Spinal cord (tissue), 10 donors: Measurements from ENCODE around the gene CFAP46. TPM values are rescaled to one million over a fixed set of nuclear protein-coding genes. Genes with fewer than 3 reads are reported as not detected.

Source experiments
- DNase-seq, 6 donors: peaks; one replicate each; pipeline versions ENCODE4 v3.0.0 to v3.0.0-alpha.2; 2013 to 2015; ENCODE audit warnings: low spot score in 6 of 6, low read depth in 4 of 6
- H3K27ac ChIP-seq: one replicate; pipeline ENCODE4 v1.5.1; 2013; ENCODE audit warnings: low read depth, low read length, control low read depth
- H3K27me3 ChIP-seq: one replicate; pipeline ENCODE4 v1.6.1; 2013; ENCODE audit warnings: low read length; ENCODE audit not compliant: control insufficient read depth, insufficient read depth
- H3K36me3 ChIP-seq: one replicate; pipeline ENCODE4 v1.6.1; 2013; ENCODE audit warnings: low read length; ENCODE audit not compliant: control insufficient read depth, insufficient read depth
- H3K4me1 ChIP-seq: one replicate; pipeline ENCODE4 v1.6.1; 2013; ENCODE audit warnings: low read length; ENCODE audit not compliant: control insufficient read depth, insufficient read depth
- H3K4me3 ChIP-seq: one replicate; pipeline ENCODE4 v1.5.1; 2013; ENCODE audit warnings: low read depth, low read length, control low read depth
- H3K9me3 ChIP-seq: one replicate; pipeline ENCODE4 v1.6.1; 2013; ENCODE audit warnings: low read length; ENCODE audit not compliant: control insufficient read depth, insufficient read depth
- WGBS: methylation state at CpG from one replicate; pipeline ENCODE4 v1.1.5; 2013; ENCODE audit warnings: missing lambda C conversion rate; ENCODE audit not compliant: insufficient coverage; 5-methylcytosine and 5-hydroxymethylcytosine counted together
- polyA plus RNA-seq, 2 donors: library from polyadenylated mRNA; unstranded; fragments of 120-200 nt; gene quantifications; one replicate each; pipeline ENCODE4 v1.2.1, GENCODE V29; 2013; ENCODE audit not compliant: insufficient read length in 2 of 2
- total RNA-seq, 2 donors: library from RNA; depleted of rRNA in 1 of 2; stranded (reverse); fragments of 120-200 nt in 1 of 2; fragments of >200 nt in 1 of 2; gene quantifications; one replicate each; pipeline versions ENCODE4 v1.2.3 to v1.2.4, GENCODE V29; 2013 to 2014
- donor health status: healthy.

Gene CFAP46
- total and polyA plus RNA-seq, 4 donors: 5.3 to 14.3 (median 13.2) TPM

DNA sequence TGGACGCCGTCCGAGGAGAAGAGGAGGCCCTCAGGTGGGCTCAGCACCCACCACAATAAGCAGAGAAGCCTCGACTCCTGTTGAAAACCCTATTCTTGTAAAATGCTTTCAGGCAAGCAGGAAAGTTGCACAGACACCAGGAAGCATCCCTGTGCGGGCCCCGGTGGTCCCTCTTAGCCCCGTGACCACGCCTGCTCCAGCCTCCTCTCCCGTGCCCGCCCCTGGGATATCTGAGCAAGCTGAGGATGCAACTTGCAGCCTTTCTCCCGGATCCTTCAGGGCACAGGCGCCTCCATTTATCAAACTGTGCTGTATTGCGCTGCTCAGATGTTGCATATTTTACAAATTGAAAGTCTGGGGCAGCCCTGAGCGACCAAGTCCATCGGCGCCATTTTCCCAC is 72.7 kb downstream of the CFAP46 start:
- DNase-seq: no peak
- Histone ChIP-seq H3K27me3 (no peaks in the 10 kb centered on the region), H3K36me3 (peaks cover 26% of the 10 kb centered on the region), H3K4me1 (no peaks in the 10 kb centered on the region), H3K4me3 (no peak overlapping the region), H3K27ac (no peak overlapping the region), H3K9me3 (peaks cover under 1% of the 10 kb centered on the region)
- 92% methylated on average over 13 of the region's 16 CpGs for WGBS

DNA sequence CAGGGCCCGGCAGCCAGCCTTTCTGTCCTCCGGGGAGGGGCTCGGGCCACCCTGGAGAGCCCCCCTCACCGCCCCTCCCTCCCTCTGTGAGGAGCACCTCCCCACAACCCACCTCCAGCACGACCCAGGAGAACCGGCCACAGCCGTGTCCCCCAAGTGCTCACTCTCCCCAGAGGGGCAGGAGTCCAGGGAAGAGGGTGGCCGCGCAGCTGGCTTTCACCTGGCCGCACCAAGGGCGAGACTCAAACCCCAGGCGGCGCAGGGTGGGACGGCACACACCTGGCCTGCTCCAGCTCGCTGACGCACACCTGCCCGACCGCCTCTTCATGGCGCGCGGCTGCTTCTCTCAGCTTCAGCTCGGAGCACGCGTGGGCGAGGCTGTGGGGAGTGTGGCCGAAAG is 73.4 kb downstream of the CFAP46 start:
- no peaks in the 10 kb centered on the region for H3K9me3 ChIP-seq
- H3K27me3 ChIP-seq: no peaks in the 10 kb centered on the region
- no peak overlapping the region for H3K27ac ChIP-seq
- DNase-seq: no peak
- H3K36me3 ChIP-seq: peaks cover 26% of the 10 kb centered on the region
- 96% methylated on average over 17 of the region's 26 CpGs for WGBS
- no peaks in the 10 kb centered on the region for H3K4me1 ChIP-seq
- no peak overlapping the region for H3K4me3 ChIP-seq

DNA sequence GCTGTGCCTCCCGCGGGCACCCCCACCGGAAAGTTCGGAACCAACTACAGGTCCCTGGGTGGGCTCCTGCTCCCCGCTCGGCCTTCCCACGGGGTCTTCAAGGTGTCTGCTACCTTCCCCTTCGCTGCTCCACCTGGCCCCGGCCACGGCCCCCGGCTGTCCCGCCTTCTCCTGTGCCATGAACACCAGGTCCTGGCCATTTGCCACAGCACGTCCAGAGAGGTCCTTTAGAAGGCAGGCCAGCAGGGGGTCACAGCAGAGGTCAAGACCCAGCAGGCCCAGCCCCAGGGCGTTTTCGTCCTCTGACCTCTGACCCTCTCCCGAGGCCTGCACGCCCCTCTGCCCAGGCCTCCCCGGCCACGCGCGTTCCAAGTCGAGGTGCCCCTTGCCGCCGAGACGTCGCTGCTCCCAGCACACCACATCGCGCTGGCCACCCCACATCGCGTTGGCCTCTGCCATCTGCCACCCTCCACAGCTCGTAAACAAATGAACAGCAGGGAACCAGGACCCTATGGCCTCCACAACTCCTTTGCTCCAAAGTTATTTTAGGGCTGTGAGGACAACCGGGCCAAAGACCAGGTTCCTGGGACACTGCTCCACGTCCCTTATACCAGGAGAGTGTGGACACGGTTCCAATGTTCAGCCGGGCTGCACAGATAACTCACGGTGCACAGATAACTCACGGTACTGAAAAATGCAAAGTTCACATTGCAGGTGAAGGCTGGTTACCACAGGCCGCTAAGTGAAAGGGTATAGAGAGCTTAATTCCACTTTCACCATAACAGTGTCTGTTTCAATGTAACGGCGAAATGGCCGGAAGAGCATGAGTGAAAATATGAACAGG is 74.3 kb downstream of the CFAP46 start:
- Histone ChIP-seq H3K27ac (no peak overlapping the region), H3K36me3 (peaks cover 23% of the 10 kb centered on the region), H3K27me3 (peaks cover 3% of the 10 kb centered on the region), H3K9me3 (no peaks in the 10 kb centered on the region), H3K4me3 (no peak overlapping the region), H3K4me1 (peaks cover 2% of the 10 kb centered on the region)
- DNase-seq: no peak
- WGBS: 85% methylated on average over 35 of the region's 41 CpGs

DNA sequence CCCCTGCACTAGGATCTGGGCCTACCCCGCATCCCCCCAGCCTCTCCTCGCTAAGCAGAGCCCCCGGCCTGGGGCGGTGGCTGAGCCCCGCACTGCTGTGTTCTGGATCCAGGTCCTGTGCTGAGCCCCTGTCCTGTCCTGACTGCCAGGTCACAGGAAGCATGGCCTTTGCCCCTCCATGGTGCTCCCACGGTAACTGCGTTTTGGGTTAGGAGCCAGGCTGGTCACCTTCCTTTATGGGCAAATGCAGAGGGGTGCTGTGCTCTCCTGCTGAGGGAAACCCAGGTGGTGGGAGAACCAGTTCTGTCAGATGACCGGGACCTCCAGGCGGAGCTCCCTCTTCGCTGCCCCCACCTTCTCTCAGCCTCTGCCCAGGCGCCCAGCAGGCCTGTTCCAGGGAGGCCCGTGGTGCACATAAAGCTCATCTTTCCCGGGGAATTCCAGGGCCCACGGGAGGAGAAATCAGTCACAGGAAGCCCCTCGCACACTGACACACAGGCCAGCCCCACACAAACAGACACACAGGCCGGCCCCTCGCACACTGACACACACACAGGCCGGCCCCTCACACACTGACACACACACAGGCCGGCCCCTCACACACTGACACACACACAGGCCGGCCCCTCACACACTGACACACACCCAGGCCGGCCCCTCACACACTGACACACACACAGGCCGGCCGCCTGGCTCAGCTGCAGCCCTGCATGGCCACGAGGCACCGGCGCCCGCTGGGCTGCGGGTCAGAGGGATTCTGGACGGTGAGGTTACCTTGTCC is 75.6 kb downstream of the CFAP46 start:
- WGBS: 74% methylated on average over 26 of the region's 29 CpGs
- H3K27ac ChIP-seq: no peak overlapping the region
- H3K27me3 ChIP-seq: peaks cover 5% of the 10 kb centered on the region
- DNase-seq: no peak
- no peak overlapping the region for H3K4me3 ChIP-seq
- peaks cover 22% of the 10 kb centered on the region for H3K36me3 ChIP-seq
- H3K9me3 ChIP-seq: no peaks in the 10 kb centered on the region
- H3K4me1 ChIP-seq: peaks cover 9% of the 10 kb centered on the region

DNA sequence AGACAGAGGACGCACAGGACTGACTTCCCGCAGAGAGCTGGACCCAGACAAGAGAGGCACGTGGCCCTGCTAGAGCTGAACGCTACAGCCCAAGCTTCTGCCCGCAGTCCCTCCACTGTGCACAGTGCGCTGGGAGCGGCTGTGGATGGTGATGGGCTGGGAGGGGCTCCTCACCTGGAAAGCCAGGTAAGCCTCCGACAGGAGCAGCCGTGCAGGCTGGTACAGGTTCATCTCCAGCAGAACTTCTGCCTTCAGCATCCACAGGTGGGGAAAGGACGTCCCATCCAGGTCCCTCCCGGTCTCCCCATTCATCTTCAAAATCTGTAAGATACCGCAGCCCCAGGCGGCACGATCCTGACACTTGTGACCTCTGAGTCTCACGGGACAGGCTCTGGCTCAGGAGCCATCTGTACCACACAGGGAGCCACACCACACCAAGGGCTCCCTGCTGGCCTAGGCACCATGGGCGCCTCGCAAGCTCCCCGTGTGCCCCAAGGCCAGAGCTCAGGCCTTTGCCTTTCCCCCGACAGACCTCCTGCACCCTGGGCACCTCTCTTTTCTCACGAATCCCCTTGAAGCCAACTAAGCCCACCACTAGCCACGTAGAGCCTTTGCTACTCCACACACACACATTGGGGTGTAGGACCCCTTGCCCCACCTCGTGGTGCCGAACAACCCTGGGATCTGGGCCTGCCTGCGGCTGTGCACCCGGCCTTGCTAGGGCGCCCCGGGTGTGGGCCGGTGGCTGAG is 76.3 kb downstream of the CFAP46 start:
- Histone ChIP-seq H3K27me3 (peaks cover 5% of the 10 kb centered on the region), H3K4me1 (peaks cover 14% of the 10 kb centered on the region), H3K36me3 (peaks cover 22% of the 10 kb centered on the region), H3K9me3 (no peaks in the 10 kb centered on the region), H3K27ac (no peak overlapping the region), H3K4me3 (no peak overlapping the region)
- WGBS: 92% methylated on average over 27 of the region's 28 CpGs
- no peak for DNase-seq

DNA sequence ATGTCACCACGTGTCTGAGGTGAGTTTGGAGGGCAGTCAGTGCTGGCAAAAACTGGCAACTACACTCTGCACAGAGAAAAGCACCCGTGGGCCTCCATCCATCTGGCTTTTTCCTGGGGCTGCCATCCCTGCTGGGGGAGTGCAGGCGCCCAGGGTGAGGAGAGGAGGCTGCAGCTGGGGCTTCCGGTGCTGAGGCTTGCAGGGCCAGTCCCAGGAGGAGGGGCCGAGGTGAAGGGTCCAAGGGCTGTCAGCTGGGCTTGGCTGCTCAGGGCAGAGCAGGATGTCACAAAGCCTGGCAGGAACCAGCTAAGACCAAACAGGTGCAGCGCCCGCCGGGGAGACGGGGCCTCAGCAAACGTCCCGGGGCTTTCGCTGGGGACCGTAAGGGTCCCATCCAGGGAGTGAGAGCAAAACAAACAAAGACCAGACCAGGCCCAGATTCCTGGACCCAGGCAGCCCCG is 77.2 kb downstream of the CFAP46 start:
- Histone ChIP-seq H3K4me3 (no peak overlapping the region), H3K27me3 (peaks cover 5% of the 10 kb centered on the region), H3K36me3 (peaks cover 22% of the 10 kb centered on the region), H3K4me1 (peaks cover 16% of the 10 kb centered on the region), H3K27ac (no peak overlapping the region), H3K9me3 (no peaks in the 10 kb centered on the region)
- DNase-seq: no peak
- WGBS: 62% methylated on average over 14 of the region's 14 CpGs

DNA sequence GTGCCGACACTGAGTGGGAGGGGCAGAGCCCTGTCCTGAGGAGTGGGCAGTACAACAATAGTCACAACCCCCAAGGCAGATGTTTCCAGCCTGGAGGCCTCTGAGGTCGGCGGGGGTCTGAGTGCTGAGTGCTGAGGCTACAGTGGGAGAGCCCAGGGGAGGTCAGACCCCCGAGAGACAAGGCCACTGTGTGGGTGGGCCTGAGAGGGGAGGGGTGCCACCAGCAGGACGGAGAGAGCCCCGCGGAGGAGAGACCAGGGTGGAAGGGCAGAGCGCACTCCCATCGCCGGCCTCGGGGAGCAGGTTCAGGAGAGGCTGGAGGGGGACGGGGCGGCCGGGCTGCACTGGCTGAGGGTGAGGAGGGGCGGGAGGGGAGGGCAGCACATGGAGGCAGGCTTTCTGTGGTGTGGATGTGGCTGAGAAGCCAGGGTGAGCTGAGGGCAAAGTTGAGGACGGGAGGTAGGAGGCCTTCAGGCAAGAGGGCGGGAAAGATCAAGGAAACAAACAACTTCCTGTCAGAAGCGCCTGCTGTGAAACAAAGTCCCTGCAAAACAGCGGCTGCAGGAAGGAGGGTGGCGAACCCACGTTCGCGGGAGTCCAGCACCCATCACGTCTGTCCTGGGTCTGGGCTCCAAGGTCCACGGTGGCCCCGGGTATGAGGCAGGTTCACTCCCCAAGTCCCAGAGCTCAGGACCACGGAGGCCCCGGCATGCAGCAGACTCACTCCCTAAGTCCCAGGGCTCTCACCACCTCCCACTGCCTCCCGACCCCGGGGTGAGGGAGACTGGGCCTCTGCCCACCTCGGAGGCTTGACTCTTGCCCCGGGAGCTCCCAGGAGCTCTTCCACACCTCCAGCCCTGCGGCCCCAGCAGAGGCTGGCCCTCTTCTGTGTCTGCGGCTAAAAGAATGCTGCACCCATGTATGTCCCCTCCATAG is 79.6 kb downstream of the CFAP46 start:
- no peak for DNase-seq

DNA sequence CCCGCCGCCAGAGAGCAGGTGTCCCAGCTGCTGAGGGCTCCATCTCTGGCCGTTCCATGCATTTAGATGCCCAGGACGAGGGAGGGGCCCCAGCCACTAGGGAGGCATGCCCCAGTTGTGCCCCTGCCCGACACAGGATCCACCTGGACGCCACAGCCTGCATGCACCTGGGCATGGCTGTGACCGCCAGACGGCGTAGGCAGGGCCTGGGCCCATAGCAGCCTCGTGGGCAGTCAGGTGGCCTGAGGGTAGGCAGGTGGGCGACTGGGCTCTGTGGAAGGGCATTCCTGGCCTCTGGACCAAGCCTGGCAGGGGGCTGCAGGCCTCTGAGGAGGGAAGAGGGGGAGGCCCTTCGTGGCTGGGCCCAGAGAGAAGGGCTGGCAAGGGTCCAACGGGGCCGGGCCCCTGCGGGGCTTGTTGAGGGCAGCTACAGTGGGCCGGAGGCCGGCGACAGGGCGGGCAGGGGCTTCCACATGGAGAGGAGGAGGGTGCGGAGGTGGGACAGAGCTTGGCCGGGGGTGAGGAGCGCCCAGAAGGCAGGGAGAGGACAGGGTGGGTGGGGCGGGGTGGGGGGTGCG is 80.4 kb downstream of the CFAP46 start:
- no peak overlapping the region for H3K27ac ChIP-seq
- H3K4me3 ChIP-seq: no peak overlapping the region
- DNase-seq: no peak
- H3K9me3 ChIP-seq: no peaks in the 10 kb centered on the region
- H3K4me1 ChIP-seq: peaks cover 16% of the 10 kb centered on the region
- peaks cover 15% of the 10 kb centered on the region for H3K36me3 ChIP-seq
- 69% methylated on average over 15 of the region's 24 CpGs for WGBS
- H3K27me3 ChIP-seq: peaks cover 5% of the 10 kb centered on the region

More for the DNA sequence above, 79.6 kb downstream of the CFAP46 start:
- no peak overlapping the region for H3K4me3 ChIP-seq
- peaks cover 20% of the 10 kb centered on the region for H3K36me3 ChIP-seq
- peaks cover 5% of the 10 kb centered on the region for H3K27me3 ChIP-seq
- 32% methylated on average over 33 of the region's 34 CpGs for WGBS
- no peak overlapping the region for H3K27ac ChIP-seq
- peaks cover 16% of the 10 kb centered on the region for H3K4me1 ChIP-seq
- H3K9me3 ChIP-seq: no peaks in the 10 kb centered on the region
